CD14-positive monocyte (primary cell): ENCODE data around the gene CUX1. TPM values are rescaled to one million over a fixed set of nuclear protein-coding genes. Genes with fewer than 3 reads are reported as not detected.
A peak's percentile ranks its signal among the peaks of the same experiment; 100 is the strongest.

ENCODE experiments used
- DNase-seq, 3 donors: peaks; one replicate each; pipeline ENCODE4 v3.0.0-alpha.2; 2011 to 2022
- H2AFZ ChIP-seq: 2 replicates; pipeline ENCODE4 v1.6.0; 2012; ENCODE audit warnings: mild to moderate bottlenecking, low read depth, low read length, inconsistent platforms; ENCODE audit not compliant: insufficient read depth, poor library complexity, severe bottlenecking
- H3K27ac ChIP-seq, 2 donors: 1 replicate in 1 of 2; 2 replicates in 1 of 2; pipeline ENCODE4 v1.5.1; 2012 to 2013; ENCODE audit warnings: low read length in 2 of 2, control low read depth in 1 of 2, inconsistent platforms in 1 of 2, low read depth in 1 of 2, mild to moderate bottlenecking in 1 of 2
- H3K27me3 ChIP-seq, 2 donors: one replicate each; pipeline versions ENCODE4 v1.6.0 to v1.6.1; 2011 to 2013; ENCODE audit warnings: low read length in 2 of 2; ENCODE audit not compliant: control insufficient read depth in 2 of 2, insufficient read depth in 2 of 2
- H3K36me3 ChIP-seq, 2 donors: replicated peaks in 1 of 2; 1 replicate in 1 of 2; 2 replicates in 1 of 2; pipeline versions ENCODE4 v1.5.1 to v1.6.1; 2012 to 2013; ENCODE audit warnings: low read length in 2 of 2, control low read depth in 1 of 2, inconsistent platforms in 1 of 2, mild to moderate bottlenecking in 1 of 2; ENCODE audit not compliant: insufficient read depth in 2 of 2, control insufficient read depth in 1 of 2
- H3K4me1 ChIP-seq, 2 donors: 1 replicate in 1 of 2; 2 replicates in 1 of 2; pipeline versions ENCODE4 v1.5.1 to v1.6.1; 2012 to 2013; ENCODE audit warnings: low read length in 2 of 2, control low read depth in 1 of 2, inconsistent platforms in 1 of 2, mild to moderate bottlenecking in 1 of 2, moderate library complexity in 1 of 2; ENCODE audit not compliant: insufficient read depth in 2 of 2, control insufficient read depth in 1 of 2
- H3K4me2 ChIP-seq: replicated peaks from 2 replicates; pipeline ENCODE3; 2012; ENCODE audit warnings: low read length, moderate library complexity, mild to moderate bottlenecking; ENCODE audit not compliant: poor library complexity, severe bottlenecking; ENCODE audit errors: extremely low read depth
- H3K4me3 ChIP-seq, 3 experiments: fragments of 200-600 bp in 1 of 3; sonication (generic) in 1 of 3; replicated peaks in 1 of 3; 1 replicate in 2 of 3; 2 replicates in 1 of 3; pipeline ENCODE4 v1.5.1; 2011 to 2013; ENCODE audit warnings: low read length in 3 of 3, mild to moderate bottlenecking in 3 of 3, control low read depth in 2 of 3, low read depth in 2 of 3, inconsistent platforms in 1 of 3, moderate library complexity in 1 of 3
- H3K79me2 ChIP-seq: 2 replicates; pipeline ENCODE4 v1.6.0; 2012; ENCODE audit warnings: mild to moderate bottlenecking, control low read depth, inconsistent platforms, low read length, moderate library complexity; ENCODE audit not compliant: insufficient read depth
- H3K9ac ChIP-seq: 2 replicates; pipeline ENCODE4 v1.6.0; 2017; ENCODE audit warnings: low read length, mild to moderate bottlenecking; ENCODE audit not compliant: insufficient read depth, poor library complexity, severe bottlenecking
- H3K9me3 ChIP-seq, 2 donors: replicated peaks in 1 of 2; 1 replicate in 1 of 2; 2 replicates in 1 of 2; pipeline versions ENCODE4 v1.5.1 to v1.6.1; 2012 to 2013; ENCODE audit warnings: low read length in 2 of 2, control low read depth in 1 of 2; ENCODE audit not compliant: control insufficient read depth in 1 of 2, insufficient read depth in 1 of 2
- H4K20me1 ChIP-seq: 2 replicates; pipeline ENCODE4 v1.6.0; 2012; ENCODE audit warnings: mild to moderate bottlenecking, low read length, control low read depth, moderate library complexity; ENCODE audit not compliant: insufficient read depth
- H3K27ac Mint-ChIP-seq, 7 donors: one replicate each; pipeline ENCODE4 v1.8.0; 2020; ENCODE audit warnings: mild to moderate bottlenecking in 7 of 7, mixed read lengths in 7 of 7, moderate library complexity in 6 of 7, inconsistent platforms in 2 of 7
- H3K27me3 Mint-ChIP-seq, 3 donors: one replicate each; pipeline ENCODE4 v1.8.0; 2021 to 2022; ENCODE audit warnings: low read depth in 3 of 3, mild to moderate bottlenecking in 3 of 3, mixed read lengths in 3 of 3, moderate library complexity in 3 of 3, inconsistent platforms in 1 of 3
- H3K36me3 Mint-ChIP-seq, 2 donors: one replicate each; pipeline ENCODE4 v1.8.0; 2020; ENCODE audit warnings: mixed read lengths in 2 of 2, inconsistent platforms in 1 of 2, mild to moderate bottlenecking in 1 of 2
- H3K4me1 Mint-ChIP-seq: one replicate; pipeline ENCODE4 v1.8.0; 2020; ENCODE audit warnings: mild to moderate bottlenecking, mixed read lengths
- H3K4me3 Mint-ChIP-seq, 2 donors: one replicate each; pipeline ENCODE4 v1.8.0; 2020; ENCODE audit warnings: mild to moderate bottlenecking in 2 of 2, mixed read lengths in 2 of 2, moderate library complexity in 1 of 2
- H3K9me3 Mint-ChIP-seq, 7 donors: one replicate each; pipeline ENCODE4 v1.8.0; 2020 to 2022; ENCODE audit warnings: mixed read lengths in 7 of 7, mild to moderate bottlenecking in 6 of 7, moderate library complexity in 6 of 7, inconsistent platforms in 2 of 7
- CTCF ChIP-seq: fragments of 200-600 bp; IDR thresholded peaks from one replicate; pipeline ENCODE4 v1.8.0; 2022; ENCODE audit warnings: antibody characterized with exemption, mild to moderate bottlenecking
- WGBS: methylation state at CpG from one replicate; pipeline ENCODE4 v1.1.5; 2013; ENCODE audit warnings: missing lambda C conversion rate; ENCODE audit not compliant: insufficient coverage; 5-methylcytosine and 5-hydroxymethylcytosine counted together
- intact Hi-C, 2 donors: fragments of 100-400 bp; cut with micrococcal nuclease; formaldehyde crosslinking; loops; one replicate each; pipeline versions ENCODE4 v1.15.0 to v1.15.1; 2023
- polyA plus RNA-seq, 3 donors: library from polyadenylated mRNA; depleted of rRNA in 1 of 3; unstranded in 2 of 3; stranded (reverse) in 1 of 3; fragments of 300-500 nt in 2 of 3; fragments of >200 nt in 1 of 3; fragmentation: Illumina TruSeq in 2 of 3; gene quantifications; 1 replicate in 2 of 3; 2 replicates in 1 of 3; pipeline ENCODE4 v1.2.3, GENCODE V29; 2012 to 2021

The CUX1 gene
- polyA plus RNA-seq, 3 donors, result 17.6 to 38.0 (median 28.0) TPM

GRCh38 chr7:101910991-101911799, 93.8 kb downstream of the CUX1 start:
- peaks cover 13 to 44% of the 10 kb centered on the region in 2 donors for H3K36me3 Mint-ChIP-seq
- no peak overlapping the region for H3K4me3 ChIP-seq
- H3K9ac ChIP-seq, result no peak overlapping the region
- H4K20me1 ChIP-seq, result peaks cover 99% of the 10 kb centered on the region
- H3K36me3 ChIP-seq, result peaks cover 12 to 16% of the 10 kb centered on the region in 2 donors
- H3K27me3 ChIP-seq, result no peaks in the 10 kb centered on the region
- WGBS, result 98% methylated on average over 17 of the region's 17 CpGs
- no peak overlapping the region for H3K4me2 ChIP-seq
- no peaks in the 10 kb centered on the region for H3K9me3 ChIP-seq
- peaks cover 0 to 1% (median 0%) of the 10 kb centered on the region in 7 donors for H3K9me3 Mint-ChIP-seq
- H3K4me3 Mint-ChIP-seq, result no peak overlapping the region
- H3K4me1 Mint-ChIP-seq, result peaks cover 27% of the 10 kb centered on the region
- TF ChIP-seq CTCF, result no peak
- no peaks in the 10 kb centered on the region for H3K27me3 Mint-ChIP-seq
- peak overlapping the region; percentile 72 to 92 (median 82) for H3K27ac Mint-ChIP-seq
- peak overlapping the region in 1 of 2 donors; percentile 56 for H3K27ac ChIP-seq
- peaks cover 22 to 28% of the 10 kb centered on the region in 2 donors for H3K4me1 ChIP-seq
- DNase-seq, result no peak
- H2AFZ ChIP-seq, result no peak overlapping the region
- intact Hi-C loops, result no loop called here
- peaks cover 97% of the 10 kb centered on the region for H3K79me2 ChIP-seq

GRCh38 chr7:101911800-101912715, 94.6 kb downstream of the CUX1 start:
- DNase-seq, result peak; percentile 35 to 76 (median 52)
- Histone ChIP-seq H3K9me3 (no peaks in the 10 kb centered on the region), H2AFZ (no peak overlapping the region), H3K27ac (peak overlapping the region in 1 of 2 donors; percentile 56), H3K79me2 (peaks cover 97% of the 10 kb centered on the region), H3K36me3 (peaks cover 20 to 24% of the 10 kb centered on the region in 2 donors), H3K27me3 (no peaks in the 10 kb centered on the region), H4K20me1 (peaks cover 99% of the 10 kb centered on the region), H3K9ac (no peak overlapping the region), H3K4me2 (no peak overlapping the region), H3K4me1 (peaks cover 22 to 28% of the 10 kb centered on the region in 2 donors), H3K4me3 (no peak overlapping the region)
- Mint-ChIP-seq H3K27me3 (no peaks in the 10 kb centered on the region), H3K4me3 (no peak overlapping the region), H3K4me1 (peaks cover 26% of the 10 kb centered on the region), H3K9me3 (peaks cover 0 to 1% (median 0%) of the 10 kb centered on the region in 7 donors), H3K27ac (peak overlapping the region; percentile 72 to 92 (median 82)), H3K36me3 (peaks cover 22 to 53% of the 10 kb centered on the region in 2 donors)
- 48% methylated on average over 8 of the region's 21 CpGs for WGBS
- intact Hi-C loops, result no loop called here
- no peak for TF ChIP-seq CTCF
